ENCODE measurements around the gene TRMO.

The TRMO gene

GRCh38 chr9:97857606-97858392 is 64.5 kb downstream of the TRMO start:
- DNase-seq, result no peak

GRCh38 chr9:97856857-97857605 is 65.3 kb downstream of the TRMO start:
- DNase-seq, result no peak

- DNase-seq, result no peak
These were observed 66.4 kb downstream of the TRMO start for GRCh38 chr9:97855899-97856298.

DNA sequence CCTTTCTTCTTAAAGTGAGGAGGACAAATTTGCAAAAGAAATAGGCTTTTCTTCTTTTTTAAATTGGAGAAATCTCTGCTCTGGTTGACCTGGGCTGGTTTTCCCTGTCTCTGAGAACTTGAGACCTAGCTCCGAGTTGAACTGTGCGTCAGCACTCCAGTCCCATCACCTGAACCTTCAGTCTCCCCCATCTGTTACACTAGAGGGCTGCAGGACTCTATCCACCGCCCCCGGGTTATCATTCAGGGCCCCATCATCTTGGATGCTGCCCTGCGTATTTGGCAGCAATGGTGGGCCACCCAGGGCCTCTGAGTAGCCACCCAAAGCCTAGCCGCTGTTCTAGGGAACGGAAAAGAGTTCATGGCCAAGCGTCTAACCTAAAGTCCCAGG is 66.8 kb downstream of the TRMO start:
- DNase-seq, result no peak

GRCh38 chr9:97854696-97855485 is 67.4 kb downstream of the TRMO start:
- DNase-seq, result no peak
